Measurements from ENCODE around the gene TPRX2. TPM values are rescaled to one million over a fixed set of nuclear protein-coding genes. Genes with fewer than 3 reads are reported as not detected.

The TPRX2 gene
- total RNA-seq, 2 donors from 2014 or later, result not detected

- Mint-ChIP-seq H3K27ac (no peak overlapping the region), H3K9me3 (no peaks in the 10 kb centered on the region), H3K36me3 (ENCODE audit: low read depth) (no peaks in the 10 kb centered on the region), H3K4me1 (peaks cover 12% of the 10 kb centered on the region), H3K27me3 (ENCODE audit: insufficient read depth) (no peaks in the 10 kb centered on the region), H3K4me3 (no peak overlapping the region)
- H3K9ac ChIP-seq (ENCODE audit: extremely low read depth, low read length, poor library complexity, severe bottlenecking), result no peak overlapping the region
- H3K4me1 ChIP-seq (ENCODE audit: control insufficient read depth, insufficient read depth, low read length), result no peaks in the 10 kb centered on the region
- DNase-seq, result no peak
- 58 to 91% methylated on average over 2 to 8 of the region's 8 CpGs for WGBS, 2 experiments (ENCODE audit: insufficient coverage in 1 of 2, insufficient read length in 1 of 2)
- H3K4me3 ChIP-seq (ENCODE audit: low read length), result no peak overlapping the region
- no peaks in the 10 kb centered on the region for H3K27me3 ChIP-seq (ENCODE audit: control insufficient read depth, insufficient read depth, low read length, poor library complexity, severe bottlenecking)
- no peak overlapping the region for H3K27ac ChIP-seq (ENCODE audit: low read depth, low read length)
- no peaks in the 10 kb centered on the region for H3K9me3 ChIP-seq (ENCODE audit: control insufficient read depth, low read length)
- H3K36me3 ChIP-seq (ENCODE audit: control insufficient read depth, insufficient read depth, low read length), result no peaks in the 10 kb centered on the region
- TF ChIP-seq CTCF (conservative IDR thresholded peaks at IDR 0.05), result no peak
These were observed 23.0 kb upstream of the TPRX2 start for GRCh38 chr19:47836038-47836437.

GRCh38 chr19:47839411-47839810 is 19.6 kb upstream of the TPRX2 start:
- peak; percentile 48 for DNase-seq
- no peaks in the 10 kb centered on the region for H3K4me1 ChIP-seq (ENCODE audit: control insufficient read depth, insufficient read depth, low read length)
- H3K9ac ChIP-seq (ENCODE audit: extremely low read depth, low read length, poor library complexity, severe bottlenecking), result no peak overlapping the region
- Mint-ChIP-seq H3K27me3 (ENCODE audit: insufficient read depth) (no peaks in the 10 kb centered on the region), H3K9me3 (no peaks in the 10 kb centered on the region), H3K4me3 (no peak overlapping the region), H3K36me3 (ENCODE audit: low read depth) (no peaks in the 10 kb centered on the region), H3K4me1 (peaks cover 29% of the 10 kb centered on the region), H3K27ac (peak overlapping the region; percentile 90)
- H3K4me3 ChIP-seq (ENCODE audit: low read length), result no peak overlapping the region
- H3K27ac ChIP-seq (ENCODE audit: low read depth, low read length), result peak overlapping the region; percentile 60
- H3K27me3 ChIP-seq (ENCODE audit: control insufficient read depth, insufficient read depth, low read length, poor library complexity, severe bottlenecking), result no peaks in the 10 kb centered on the region
- 85 to 91% methylated on average over 9 to 16 of the region's 16 CpGs for WGBS, 2 experiments (ENCODE audit: insufficient coverage in 1 of 2, insufficient read length in 1 of 2)
- no peaks in the 10 kb centered on the region for H3K9me3 ChIP-seq (ENCODE audit: control insufficient read depth, low read length)
- no peak for TF ChIP-seq CTCF (conservative IDR thresholded peaks at IDR 0.05)
- H3K36me3 ChIP-seq (ENCODE audit: control insufficient read depth, insufficient read depth, low read length), result no peaks in the 10 kb centered on the region

GRCh38 chr19:47839913-47840312 is 19.1 kb upstream of the TPRX2 start:
- no peaks in the 10 kb centered on the region for H3K36me3 ChIP-seq (ENCODE audit: control insufficient read depth, insufficient read depth, low read length)
- H3K27ac Mint-ChIP-seq, result peak overlapping the region; percentile 90
- no peak for TF ChIP-seq CTCF (conservative IDR thresholded peaks at IDR 0.05)

More at GRCh38 chr19:47839913-47840312, 19.1 kb upstream of the TPRX2 start:
- peak overlapping the region; percentile 24 for H3K4me3 ChIP-seq (ENCODE audit: low read length)
- no peaks in the 10 kb centered on the region for H3K27me3 Mint-ChIP-seq (ENCODE audit: insufficient read depth)
- peaks cover 29% of the 10 kb centered on the region for H3K4me1 Mint-ChIP-seq
- H3K9me3 ChIP-seq (ENCODE audit: control insufficient read depth, low read length), result no peaks in the 10 kb centered on the region
- peak overlapping the region; percentile 4 for H3K4me3 Mint-ChIP-seq
- DNase-seq, result peak; percentile 88
- peak overlapping the region; percentile 60 for H3K27ac ChIP-seq (ENCODE audit: low read depth, low read length)
- H3K9me3 Mint-ChIP-seq, result no peaks in the 10 kb centered on the region
- WGBS, 2 experiments (ENCODE audit: insufficient coverage in 1 of 2, insufficient read length in 1 of 2), result 26 to 41% methylated on average over 6 to 10 of the region's 10 CpGs
- H3K36me3 Mint-ChIP-seq (ENCODE audit: low read depth), result no peaks in the 10 kb centered on the region
- H3K27me3 ChIP-seq (ENCODE audit: control insufficient read depth, insufficient read depth, low read length, poor library complexity, severe bottlenecking), result no peaks in the 10 kb centered on the region
- no peaks in the 10 kb centered on the region for H3K4me1 ChIP-seq (ENCODE audit: control insufficient read depth, insufficient read depth, low read length)
- no peak overlapping the region for H3K9ac ChIP-seq (ENCODE audit: extremely low read depth, low read length, poor library complexity, severe bottlenecking)

Data from endodermal cell (in vitro differentiated cells).